Lung (tissue), 12 donors: Measurements from ENCODE around the gene CCNL1. TPM values are rescaled to one million over a fixed set of nuclear protein-coding genes. Genes with fewer than 3 reads are reported as not detected.

Source experiments
- ATAC-seq: fragments of 200-7000 bp; cut with Tn5 transposase; one replicate; pipeline ENCODE4 v1.9.1; 2020; ENCODE audit warnings: moderate number of reproducible peaks; ENCODE audit not compliant: insufficient read depth, low FRiP score
- DNase-seq, 3 donors: peaks; one replicate each; pipeline ENCODE4 v3.0.0-alpha.2; 2013 to 2017
- H3K27ac ChIP-seq, 2 donors: one replicate each; pipeline ENCODE4 v1.5.1; 2013; ENCODE audit warnings: mild to moderate bottlenecking in 2 of 2, moderate library complexity in 2 of 2, control low read depth in 1 of 2, inconsistent platforms in 1 of 2, low read depth in 1 of 2, low read length in 1 of 2
- H3K27me3 ChIP-seq, 3 donors: one replicate each; pipeline ENCODE4 v1.5.1; 2013; ENCODE audit warnings: low read length in 2 of 3; ENCODE audit not compliant: control insufficient read depth in 3 of 3, insufficient read depth in 3 of 3
- H3K36me3 ChIP-seq, 4 donors: one replicate each; pipeline ENCODE4 v1.5.1; 2013; ENCODE audit warnings: low read length in 4 of 4, mild to moderate bottlenecking in 1 of 4, moderate library complexity in 1 of 4; ENCODE audit not compliant: control insufficient read depth in 4 of 4, insufficient read depth in 4 of 4
- H3K4me1 ChIP-seq, 5 donors: one replicate each; pipeline ENCODE4 v1.5.1; 2013; ENCODE audit warnings: low read length in 5 of 5, mild to moderate bottlenecking in 2 of 5, moderate library complexity in 1 of 5; ENCODE audit not compliant: control insufficient read depth in 5 of 5, insufficient read depth in 5 of 5
- H3K4me3 ChIP-seq: one replicate; pipeline ENCODE4 v1.5.1; 2013; ENCODE audit warnings: mild to moderate bottlenecking, control low read depth, moderate library complexity
- H3K9ac ChIP-seq, 2 donors: one replicate each; pipeline ENCODE4 v1.5.1; 2013; ENCODE audit warnings: low read length in 2 of 2, control low read depth in 1 of 2; ENCODE audit not compliant: insufficient read depth in 1 of 2
- H3K9me3 ChIP-seq, 4 donors: one replicate each; pipeline ENCODE4 v1.5.1; 2013; ENCODE audit warnings: low read length in 3 of 4, mild to moderate bottlenecking in 1 of 4, moderate library complexity in 1 of 4; ENCODE audit not compliant: control insufficient read depth in 4 of 4, insufficient read depth in 3 of 4
- CTCF ChIP-seq: IDR thresholded peaks from 2 replicates; pipeline ENCODE4 v1.5.1; 2012; ENCODE audit warnings: mild to moderate bottlenecking; ENCODE audit errors: control extremely low read depth, extremely low read depth
- WGBS, 2 donors: extraction: QIAGEN DNeasy Blood & Tissue Kit; methylation state at CpG; one replicate each; pipeline ENCODE4 v1.1.7; 2013; 5-methylcytosine and 5-hydroxymethylcytosine counted together
- polyA plus RNA-seq, 2 donors: library from polyadenylated mRNA; stranded (reverse); fragments of 200-250 nt; gene quantifications; one replicate each; pipeline ENCODE4 v1.2.1, GENCODE V29; 2013
- total RNA-seq, 2 donors: library from RNA; depleted of rRNA in 1 of 2; stranded (reverse); fragments of >200 nt in 1 of 2; gene quantifications; one replicate each; pipeline ENCODE4 v1.2.1, GENCODE V29; 2014 to 2021
- donor health status: control.
- donor health status: control.
- donor health status: Bipolar disorder and iron deficiency.
- donor health status: healthy.
- donor health status: DM: yes; HTN: yes; CAD: no.

Gene CCNL1
- total and polyA plus RNA-seq, 4 donors, result 91.1 to 383 (median 110) TPM

GRCh38 chr3:157142315-157142714, 17.6 kb downstream of the CCNL1 start:
- DNase-seq (no peak), ATAC-seq (no peak)
- WGBS, 2 donors, result 93 to 95% methylated on average over 5 of the region's 5 CpGs
- no peak for TF ChIP-seq CTCF
- no peaks in the 10 kb centered on the region for H3K9me3 ChIP-seq
- no peaks in the 10 kb centered on the region for H3K27me3 ChIP-seq
- H3K4me1 ChIP-seq, result peaks cover 0 to under 1% (median 0%) of the 10 kb centered on the region in 5 donors
- H3K9ac ChIP-seq, result no peak overlapping the region
- no peak overlapping the region for H3K4me3 ChIP-seq
- H3K36me3 ChIP-seq, result peaks cover 5 to 34% (median 13%) of the 10 kb centered on the region in 4 donors
- no peak overlapping the region for H3K27ac ChIP-seq

GRCh38 chr3:157139938-157140534, 19.9 kb downstream of the CCNL1 start:
- H3K9me3 ChIP-seq, result no peaks in the 10 kb centered on the region
- H3K4me3 ChIP-seq, result no peak overlapping the region
- 80 to 88% methylated on average over 8 of the region's 8 CpGs for WGBS, 2 donors
- no peak overlapping the region for H3K27ac ChIP-seq
- no peak overlapping the region for H3K9ac ChIP-seq
- H3K27me3 ChIP-seq, result no peaks in the 10 kb centered on the region
- no peak for ATAC-seq
- peaks cover 3 to 23% (median 5%) of the 10 kb centered on the region in 4 donors for H3K36me3 ChIP-seq
- DNase-seq, result no peak
- peaks cover 0 to 5% (median 3%) of the 10 kb centered on the region in 5 donors for H3K4me1 ChIP-seq
- TF ChIP-seq CTCF, result no peak

- Histone ChIP-seq H3K4me3 (no peak overlapping the region), H3K9me3 (no peaks in the 10 kb centered on the region), H3K9ac (no peak overlapping the region), H3K36me3 (peaks cover 0 to 11% (median 0%) of the 10 kb centered on the region in 4 donors), H3K4me1 (peaks cover 0 to 7% (median 4%) of the 10 kb centered on the region in 5 donors), H3K27ac (peak overlapping the region; percentile 33 to 78), H3K27me3 (no peaks in the 10 kb centered on the region)
- ATAC-seq, result no peak
- 46 to 58% methylated on average over 6 of the region's 6 CpGs for WGBS, 2 donors
- no peak for DNase-seq
- no peak for TF ChIP-seq CTCF
Measured at GRCh38 chr3:157136647-157137387, 23.1 kb downstream of the CCNL1 start.
